Endodermal cell (in vitro differentiated cells): ENCODE data around the gene ZNF275. TPM values are rescaled to one million over a fixed set of nuclear protein-coding genes. Genes with fewer than 3 reads are reported as not detected.

ENCODE experiments used
- DNase-seq: peaks from one replicate; pipeline ENCODE4 v3.0.0-alpha.2; 2017
- H3K27ac ChIP-seq: 2 replicates; pipeline ENCODE4 v1.5.1; 2013; ENCODE audit warnings: mild to moderate bottlenecking, low read depth, low read length, moderate library complexity
- H3K27me3 ChIP-seq: 2 replicates; pipeline ENCODE4 v1.6.1; 2013; ENCODE audit warnings: mild to moderate bottlenecking, low read length, moderate library complexity; ENCODE audit not compliant: insufficient read depth, control insufficient read depth, poor library complexity, severe bottlenecking
- H3K36me3 ChIP-seq: 2 replicates; pipeline ENCODE4 v1.7.0; 2013; ENCODE audit warnings: mild to moderate bottlenecking, low read length, moderate library complexity; ENCODE audit not compliant: control insufficient read depth, insufficient read depth
- H3K4me1 ChIP-seq: one replicate; pipeline ENCODE4 v1.7.0; 2013; ENCODE audit warnings: low read length; ENCODE audit not compliant: control insufficient read depth, insufficient read depth
- H3K4me3 ChIP-seq: 2 replicates; pipeline ENCODE4 v1.5.1; 2013; ENCODE audit warnings: mild to moderate bottlenecking, low read length, moderate library complexity
- H3K9ac ChIP-seq: 2 replicates; pipeline ENCODE4 v1.6.1; 2013; ENCODE audit warnings: mild to moderate bottlenecking, low read length, moderate library complexity; ENCODE audit not compliant: poor library complexity, severe bottlenecking; ENCODE audit errors: extremely low read depth
- H3K9me3 ChIP-seq: 2 replicates; pipeline ENCODE4 v1.6.1; 2013; ENCODE audit warnings: mild to moderate bottlenecking, low read length, moderate library complexity; ENCODE audit not compliant: control insufficient read depth
- H3K27ac Mint-ChIP-seq: 2 replicates; pipeline ENCODE4 v1.8.0; 2020; ENCODE audit warnings: mixed read lengths
- H3K27me3 Mint-ChIP-seq: 2 replicates; pipeline ENCODE4 v1.8.0; 2021; ENCODE audit warnings: mild to moderate bottlenecking, mixed read lengths; ENCODE audit not compliant: insufficient read depth
- H3K36me3 Mint-ChIP-seq: 2 replicates; pipeline ENCODE4 v1.8.0; 2020; ENCODE audit warnings: low read depth, mixed read lengths
- H3K4me1 Mint-ChIP-seq: 2 replicates; pipeline ENCODE4 v1.8.0; 2020; ENCODE audit warnings: mixed read lengths
- H3K4me3 Mint-ChIP-seq: 2 replicates; pipeline ENCODE4 v1.8.0; 2020; ENCODE audit warnings: mild to moderate bottlenecking, moderate library complexity, mixed read lengths
- H3K9me3 Mint-ChIP-seq: 2 replicates; pipeline ENCODE4 v1.8.0; 2020; ENCODE audit warnings: mild to moderate bottlenecking, mixed read lengths
- CTCF ChIP-seq: fragments of 200-600 bp; sonication (generic); conservative IDR thresholded peaks from 2 replicates; pipeline ENCODE4 v1.5.0; 2021; ENCODE audit warnings: antibody characterized with exemption, mild to moderate bottlenecking
- WGBS, 2 experiments: methylation state at CpG; one replicate each; pipeline versions ENCODE4 v1.1.5 to v1.1.7; 2013; ENCODE audit warnings: missing lambda C conversion rate in 2 of 2, mixed read lengths in 1 of 2; ENCODE audit not compliant: insufficient coverage in 1 of 2, insufficient read length in 1 of 2; 5-methylcytosine and 5-hydroxymethylcytosine counted together
- total RNA-seq, 2 donors: library from RNA; stranded (reverse); fragmentation: NEBNext Ultra II Directional in 1 of 2; extraction: Animal tissue kit (Norgen Biotek cat#: 25700) in 1 of 2; gene quantifications; 2 replicates in 1 of 2; 3 replicates in 1 of 2; pipeline ENCODE4 v1.2.1, GENCODE V29; 2021

Gene ZNF275
- total RNA-seq, 2 donors from 2014 or later = 11.0 to 12.6 TPM

GRCh38 chrX:153352858-153353257, 18.9 kb downstream of the ZNF275 start:
- H3K9me3 Mint-ChIP-seq = peaks cover 83% of the 10 kb centered on the region
- Histone ChIP-seq H3K27me3 (no peaks in the 10 kb centered on the region), H3K4me3 (no peak overlapping the region), H3K36me3 (peaks cover 12% of the 10 kb centered on the region), H3K4me1 (no peaks in the 10 kb centered on the region), H3K27ac (no peak overlapping the region), H3K9ac (no peak overlapping the region), H3K9me3 (no peaks in the 10 kb centered on the region)
- H3K4me3 Mint-ChIP-seq = no peak overlapping the region
- peaks cover 17% of the 10 kb centered on the region for H3K36me3 Mint-ChIP-seq
- no peaks in the 10 kb centered on the region for H3K27me3 Mint-ChIP-seq
- TF ChIP-seq CTCF = no peak
- H3K27ac Mint-ChIP-seq = no peak overlapping the region
- H3K4me1 Mint-ChIP-seq = peaks cover 6% of the 10 kb centered on the region
- DNase-seq = no peak
- WGBS, 2 experiments = 83% methylated on average over 3 of the region's 3 CpGs; no CpG with 5 or more reads in 1 of the 2 experiments

- DNase-seq = peak; percentile 54
- Mint-ChIP-seq H3K27me3 (no peaks in the 10 kb centered on the region), H3K4me3 (no peak overlapping the region), H3K36me3 (peaks cover 13% of the 10 kb centered on the region), H3K27ac (no peak overlapping the region), H3K4me1 (peaks cover 6% of the 10 kb centered on the region), H3K9me3 (peaks cover 84% of the 10 kb centered on the region)
- 80 to 89% methylated on average over 1 to 12 of the region's 12 CpGs for WGBS, 2 experiments
- Histone ChIP-seq H3K27me3 (no peaks in the 10 kb centered on the region), H3K9me3 (no peaks in the 10 kb centered on the region), H3K4me1 (no peaks in the 10 kb centered on the region), H3K27ac (no peak overlapping the region), H3K4me3 (no peak overlapping the region), H3K36me3 (peaks cover 9% of the 10 kb centered on the region), H3K9ac (no peak overlapping the region)
- TF ChIP-seq CTCF = peak; percentile 43
These were observed 19.5 kb downstream of the ZNF275 start for GRCh38 chrX:153353416-153353815.

- Histone ChIP-seq H3K9ac (no peak overlapping the region), H3K4me3 (no peak overlapping the region), H3K27ac (no peak overlapping the region), H3K36me3 (no peaks in the 10 kb centered on the region), H3K4me1 (no peaks in the 10 kb centered on the region), H3K27me3 (no peaks in the 10 kb centered on the region), H3K9me3 (no peaks in the 10 kb centered on the region)
- 78% methylated on average over 1 of the region's 1 CpG; no CpG with 5 or more reads in 1 of the 2 experiments for WGBS, 2 experiments
- DNase-seq = no peak
- Mint-ChIP-seq H3K27ac (no peak overlapping the region), H3K4me3 (no peak overlapping the region), H3K9me3 (peaks cover 82% of the 10 kb centered on the region), H3K36me3 (no peaks in the 10 kb centered on the region), H3K4me1 (no peaks in the 10 kb centered on the region), H3K27me3 (no peaks in the 10 kb centered on the region)
- TF ChIP-seq CTCF = no peak
These were observed 23.9 kb downstream of the ZNF275 start for GRCh38 chrX:153357877-153358276.
